IPS-20b (cell line): ENCODE data around the gene ASCC1.

Experiments
- H3K27ac ChIP-seq: one replicate; pipeline ENCODE4 v1.5.1; 2013; ENCODE audit warnings: low read length
- H3K27me3 ChIP-seq: 2 replicates; pipeline ENCODE4 v1.6.1; 2013; ENCODE audit warnings: mild to moderate bottlenecking, low read length, inconsistent platforms; ENCODE audit not compliant: insufficient read depth
- H3K36me3 ChIP-seq: 2 replicates; pipeline ENCODE4 v1.6.1; 2013; ENCODE audit warnings: low read depth, mild to moderate bottlenecking, inconsistent platforms, low read length, moderate library complexity; ENCODE audit not compliant: insufficient read depth
- H3K4me1 ChIP-seq: 2 replicates; pipeline ENCODE4 v1.6.1; 2013; ENCODE audit warnings: mild to moderate bottlenecking, control low read depth, inconsistent platforms, low read length, moderate library complexity; ENCODE audit not compliant: insufficient read depth
- H3K4me3 ChIP-seq: 2 replicates; pipeline ENCODE4 v1.5.1; 2013; ENCODE audit warnings: mild to moderate bottlenecking, low read length, inconsistent platforms
- H3K9ac ChIP-seq: 2 replicates; pipeline ENCODE4 v1.6.1; 2013; ENCODE audit warnings: low read depth, mild to moderate bottlenecking, inconsistent platforms, low read length, moderate library complexity
- H3K9me3 ChIP-seq: 2 replicates; pipeline ENCODE4 v1.6.1; 2013; ENCODE audit warnings: mild to moderate bottlenecking, low read depth, low read length, inconsistent platforms; ENCODE audit not compliant: insufficient read depth

Gene ASCC1

DNA sequence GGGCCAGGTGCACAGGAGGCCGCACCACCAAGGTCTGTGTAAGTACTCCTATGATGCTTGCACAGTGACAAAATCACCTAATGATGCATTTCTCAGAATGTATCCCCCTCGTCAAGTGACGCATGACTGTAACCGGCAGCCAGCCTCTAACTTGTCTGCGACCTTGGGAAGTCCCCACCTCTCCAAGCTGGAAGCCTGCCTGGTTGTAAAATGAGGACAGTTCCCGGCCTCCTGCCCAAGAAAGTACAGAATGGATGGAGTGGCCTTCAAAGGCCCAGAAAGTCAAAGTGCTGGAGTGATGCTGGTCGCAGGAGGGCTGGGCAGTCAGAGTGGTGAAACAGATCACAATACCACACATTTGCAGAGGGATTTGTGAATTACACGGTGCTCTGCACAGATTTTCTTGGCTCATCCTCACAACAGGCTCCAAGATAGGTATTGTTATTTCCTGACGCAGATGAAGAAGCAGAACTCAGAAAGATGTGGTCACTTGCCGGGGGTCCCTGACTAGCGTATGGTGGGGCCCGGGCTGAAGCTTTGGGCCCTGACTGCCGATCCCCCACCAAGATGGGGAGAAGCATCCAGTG is 150.5 kb downstream of the ASCC1 start:
- Histone ChIP-seq H3K36me3 (no peaks in the 10 kb centered on the region), H3K9me3 (no peaks in the 10 kb centered on the region), H3K4me1 (no peaks in the 10 kb centered on the region), H3K4me3 (no peak overlapping the region), H3K9ac (no peak overlapping the region), H3K27me3 (0 out of 2 replicates have a peak, but pooled peaks cover 2% of the 10 kb centered on the region), H3K27ac (no peak overlapping the region)

DNA sequence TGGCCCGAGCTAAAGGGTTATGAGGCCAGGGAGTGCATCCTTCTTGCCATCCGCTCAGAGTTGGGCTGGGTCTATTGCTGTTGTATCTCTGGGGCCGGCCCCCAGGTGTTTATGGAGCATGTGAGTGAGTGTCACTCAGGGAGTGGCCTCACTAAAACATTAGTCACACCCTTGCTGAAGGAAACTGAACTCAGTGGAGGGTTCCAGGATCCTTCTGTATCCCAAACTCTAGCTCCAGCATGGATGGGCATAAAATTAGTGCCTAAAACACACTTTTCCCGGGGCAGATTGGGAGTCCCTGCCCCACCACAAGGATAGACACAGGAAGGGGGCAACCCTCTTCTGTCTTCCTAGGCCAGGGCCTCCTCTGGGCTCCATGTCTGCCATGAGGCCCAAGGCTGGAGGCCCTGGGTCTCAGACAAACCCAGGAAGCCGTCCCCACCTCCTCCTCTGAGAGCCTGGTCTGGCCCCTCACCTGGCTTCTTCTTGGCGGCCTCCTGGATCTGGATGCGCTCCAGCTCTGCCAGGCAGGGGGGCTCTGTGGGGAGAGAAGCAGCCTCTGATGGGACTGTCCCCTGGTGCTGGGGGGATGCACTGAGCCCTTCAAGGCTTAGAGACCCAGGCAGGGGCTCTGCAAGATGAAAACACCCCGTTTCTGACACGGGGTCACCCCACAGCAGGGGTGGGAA is 152.2 kb downstream of the ASCC1 start:
- Histone ChIP-seq H3K9ac (no peak overlapping the region), H3K36me3 (no peaks in the 10 kb centered on the region), H3K4me3 (no peak overlapping the region), H3K4me1 (no peaks in the 10 kb centered on the region), H3K9me3 (no peaks in the 10 kb centered on the region), H3K27me3 (0 out of 2 replicates have a peak, but pooled peaks cover 9% of the 10 kb centered on the region), H3K27ac (no peak overlapping the region)

GRCh38 chr10:72062832-72063702 is 153.0 kb downstream of the ASCC1 start:
- Histone ChIP-seq H3K27me3 (0 out of 2 replicates have a peak, but pooled peaks cover 9% of the 10 kb centered on the region), H3K4me3 (no peak overlapping the region), H3K9me3 (no peaks in the 10 kb centered on the region), H3K9ac (no peak overlapping the region), H3K36me3 (no peaks in the 10 kb centered on the region), H3K4me1 (no peaks in the 10 kb centered on the region), H3K27ac (no peak overlapping the region)

GRCh38 chr10:72062382-72062781 is 153.7 kb downstream of the ASCC1 start:
- Histone ChIP-seq H3K9ac (no peak overlapping the region), H3K9me3 (no peaks in the 10 kb centered on the region), H3K27ac (no peak overlapping the region), H3K36me3 (no peaks in the 10 kb centered on the region), H3K27me3 (0 out of 2 replicates have a peak, but pooled peaks cover 9% of the 10 kb centered on the region), H3K4me1 (no peaks in the 10 kb centered on the region), H3K4me3 (no peak overlapping the region)

DNA sequence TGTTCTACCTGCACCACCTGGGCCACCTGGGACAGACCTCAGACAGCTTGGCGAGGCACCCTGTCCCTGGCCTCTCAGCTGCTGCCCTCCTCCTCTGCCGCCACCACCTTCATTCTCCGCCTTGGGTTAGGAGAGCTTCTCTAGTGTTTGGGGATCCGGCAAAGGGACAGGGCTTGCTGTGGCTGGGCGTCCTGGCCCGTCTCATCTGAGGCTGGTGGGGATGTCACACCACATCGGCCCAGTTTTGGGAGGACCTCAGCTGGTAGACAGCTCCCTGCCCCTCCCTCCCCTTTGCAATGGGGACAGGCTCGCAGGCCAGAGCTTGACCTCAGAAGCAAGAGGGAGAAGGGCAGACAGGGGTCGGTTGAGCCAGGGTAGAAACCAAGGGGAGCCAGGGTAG is 154.1 kb downstream of the ASCC1 start:
- H3K9me3 ChIP-seq: no peaks in the 10 kb centered on the region
- H3K4me1 ChIP-seq: no peaks in the 10 kb centered on the region
- 0 out of 2 replicates have a peak, but pooled peaks cover 9% of the 10 kb centered on the region for H3K27me3 ChIP-seq
- H3K9ac ChIP-seq: no peak overlapping the region
- no peak overlapping the region for H3K4me3 ChIP-seq
- H3K27ac ChIP-seq: no peak overlapping the region
- no peaks in the 10 kb centered on the region for H3K36me3 ChIP-seq

- H3K27ac ChIP-seq: no peak overlapping the region
- H3K9me3 ChIP-seq: no peaks in the 10 kb centered on the region
- H3K36me3 ChIP-seq: no peaks in the 10 kb centered on the region
- no peaks in the 10 kb centered on the region for H3K4me1 ChIP-seq
- no peak overlapping the region for H3K4me3 ChIP-seq
- 0 out of 2 replicates have a peak, but pooled peaks cover 9% of the 10 kb centered on the region for H3K27me3 ChIP-seq
- no peak overlapping the region for H3K9ac ChIP-seq
Observed at GRCh38 chr10:72061491-72061890, 154.6 kb downstream of the ASCC1 start.

GRCh38 chr10:72059843-72060822 is 155.9 kb downstream of the ASCC1 start:
- Histone ChIP-seq H3K4me3 (no peak overlapping the region), H3K27me3 (0 out of 2 replicates have a peak, but pooled peaks cover 9% of the 10 kb centered on the region), H3K9me3 (no peaks in the 10 kb centered on the region), H3K27ac (no peak overlapping the region), H3K36me3 (no peaks in the 10 kb centered on the region), H3K9ac (no peak overlapping the region), H3K4me1 (no peaks in the 10 kb centered on the region)

DNA sequence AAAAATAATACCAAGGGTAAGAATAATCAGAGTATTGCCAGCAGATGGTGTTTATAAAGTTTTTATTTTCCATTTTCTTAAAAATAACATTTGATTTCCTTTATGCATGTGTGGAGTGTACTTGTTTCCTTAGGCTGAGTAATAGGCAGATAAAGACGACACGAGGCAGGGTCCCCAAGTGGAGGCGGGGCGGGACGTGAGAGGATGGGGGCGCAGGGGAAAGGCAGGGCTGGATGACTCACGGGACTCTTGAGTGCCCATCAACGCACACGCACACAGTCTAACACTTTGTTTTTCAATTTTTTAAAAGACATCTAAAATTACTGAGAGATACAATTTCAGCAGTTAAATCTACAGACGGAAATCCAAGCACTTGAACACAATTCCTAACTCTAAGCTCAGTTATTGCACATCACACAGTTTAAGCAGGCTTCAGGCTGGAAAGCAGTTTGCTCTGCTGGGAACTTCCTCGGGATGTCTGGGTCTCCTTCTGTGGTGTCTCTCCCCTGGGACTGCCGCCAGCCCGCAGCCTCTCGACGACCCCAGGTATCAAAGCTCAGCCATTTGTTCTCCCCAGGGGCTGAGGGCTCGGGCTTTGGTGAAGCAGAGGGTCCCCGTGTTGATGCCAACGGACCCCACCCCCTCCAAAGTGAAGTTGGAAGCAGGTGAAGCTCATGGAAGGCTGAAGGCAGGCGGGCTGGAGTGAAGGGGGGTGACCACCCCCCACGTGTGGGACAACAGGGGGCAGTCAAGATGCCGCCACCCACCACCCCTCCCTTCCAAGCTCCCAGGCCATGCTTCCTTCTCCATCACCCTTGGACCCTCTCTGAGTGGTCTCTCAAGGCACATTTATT is 156.9 kb downstream of the ASCC1 start:
- Histone ChIP-seq H3K9me3 (no peaks in the 10 kb centered on the region), H3K36me3 (no peaks in the 10 kb centered on the region), H3K4me1 (no peaks in the 10 kb centered on the region), H3K27ac (no peak overlapping the region), H3K9ac (no peak overlapping the region), H3K4me3 (no peak overlapping the region), H3K27me3 (0 out of 2 replicates have a peak, but pooled peaks cover 9% of the 10 kb centered on the region)

GRCh38 chr10:72058347-72058898 is 157.7 kb downstream of the ASCC1 start:
- Histone ChIP-seq H3K9ac (no peak overlapping the region), H3K4me1 (no peaks in the 10 kb centered on the region), H3K4me3 (no peak overlapping the region), H3K9me3 (no peaks in the 10 kb centered on the region), H3K36me3 (no peaks in the 10 kb centered on the region), H3K27me3 (0 out of 2 replicates have a peak, but pooled peaks cover 9% of the 10 kb centered on the region), H3K27ac (no peak overlapping the region)
